IMR-90 (cell line): Measurements from ENCODE around the gene FAM89A. TPM values are rescaled to one million over a fixed set of nuclear protein-coding genes. Genes with fewer than 3 reads are reported as not detected.

Source experiments
- ATAC-seq: fragments of 200-7000 bp; cut with Tn5 transposase; 2 replicates; pipeline ENCODE4 v1.9.1; 2020; ENCODE audit warnings: low read depth, mild to moderate bottlenecking, moderate library complexity
- BruUV-seq: library from RNA; stranded (reverse); fragments of 400-500 nt; replicated peaks from 2 replicates; lab custom pipeline; 2021; lab: Mats Ljungman, UMichigan
- CTCF ChIA-PET: fragments of 300-600 bp; formaldehyde crosslinking; extraction: SDS; loops from one replicate; lab custom pipeline; 2021; ENCODE audit warnings: antibody characterized with exemption; lab: Yijun Ruan, JAX
- POLR2A ChIA-PET: fragments of 300-600 bp; sonication (Branson Sonifier 250); formaldehyde crosslinking; loops from one replicate; lab custom pipeline; 2022; ENCODE audit warnings: antibody characterized with exemption; ENCODE audit not compliant: unreplicated experiment; lab: Charles Lee
- DNase-seq: peaks from one replicate; pipeline ENCODE4 v3.0.0; 2013
- H2AFZ ChIP-seq: replicated peaks from 2 replicates; pipeline ENCODE3; 2013; ENCODE audit warnings: low read length, mild to moderate bottlenecking; ENCODE audit not compliant: poor library complexity
- H2AK5ac ChIP-seq: 2 replicates; pipeline ENCODE4 v1.6.1; 2013; ENCODE audit warnings: low read depth, low read length, inconsistent platforms
- H2AK9ac ChIP-seq: replicated peaks from 2 replicates; pipeline ENCODE3; 2013; ENCODE audit warnings: mild to moderate bottlenecking, low read depth, low read length, moderate library complexity; ENCODE audit not compliant: poor library complexity
- H2BK120ac ChIP-seq: 2 replicates; pipeline ENCODE4 v1.6.1; 2013; ENCODE audit warnings: low read depth, low read length, inconsistent platforms
- H2BK15ac ChIP-seq: 3 replicates; pipeline ENCODE4 v1.6.1; 2013; ENCODE audit warnings: low read depth, low read length, inconsistent platforms
- H2BK20ac ChIP-seq: 2 replicates; pipeline ENCODE4 v1.6.1; 2013; ENCODE audit warnings: low read depth, mild to moderate bottlenecking, inconsistent platforms, low read length, moderate library complexity
- H2BK5ac ChIP-seq: 2 replicates; pipeline ENCODE4 v1.6.1; 2013; ENCODE audit warnings: mild to moderate bottlenecking, low read depth, low read length, inconsistent platforms; ENCODE audit not compliant: poor library complexity, severe bottlenecking
- H3K14ac ChIP-seq: replicated peaks from 2 replicates; pipeline ENCODE4 v1.6.1; 2013; ENCODE audit warnings: low read depth, low read length, inconsistent platforms
- H3K18ac ChIP-seq: 2 replicates; pipeline ENCODE4 v1.6.1; 2013; ENCODE audit warnings: low read depth, low read length, control low read depth
- H3K23ac ChIP-seq: 2 replicates; pipeline ENCODE4 v1.6.1; 2013; ENCODE audit warnings: low read depth, low read length, inconsistent platforms
- H3K27ac ChIP-seq: 2 replicates; pipeline ENCODE4 v1.5.1; 2013; ENCODE audit warnings: mild to moderate bottlenecking, control low read depth, low read length; ENCODE audit not compliant: insufficient read depth
- H3K27me3 ChIP-seq: 2 replicates; pipeline ENCODE4 v1.6.1; 2013; ENCODE audit warnings: low read length; ENCODE audit not compliant: control insufficient read depth, insufficient read depth
- H3K36me3 ChIP-seq: 2 replicates; pipeline ENCODE4 v1.6.1; 2013; ENCODE audit warnings: low read length, mixed read lengths; ENCODE audit not compliant: control insufficient read depth, insufficient read depth
- H3K4ac ChIP-seq: 2 replicates; pipeline ENCODE4 v1.6.1; 2013; ENCODE audit warnings: low read depth, low read length, inconsistent platforms
- H3K4me1 ChIP-seq: 2 replicates; pipeline ENCODE4 v1.6.1; 2013; ENCODE audit warnings: low read length, mixed read lengths; ENCODE audit not compliant: control insufficient read depth, insufficient read depth
- H3K4me2 ChIP-seq: 2 replicates; pipeline ENCODE4 v1.6.1; 2013; ENCODE audit warnings: low read depth, mild to moderate bottlenecking, control low read depth, low read length, moderate library complexity
- H3K4me3 ChIP-seq: 2 replicates; pipeline ENCODE4 v1.5.1; 2013; ENCODE audit warnings: low read depth, mild to moderate bottlenecking, control low read depth, low read length, moderate library complexity; ENCODE audit not compliant: insufficient read depth
- H3K56ac ChIP-seq: 2 replicates; pipeline ENCODE4 v1.6.1; 2013; ENCODE audit warnings: low read length, inconsistent platforms; ENCODE audit not compliant: insufficient read depth; ENCODE audit errors: extremely low read depth
- H3K79me1 ChIP-seq, 2 experiments: 2 replicates each; pipeline ENCODE4 v1.6.1; 2013; ENCODE audit warnings: low read length in 2 of 2, inconsistent platforms in 1 of 2, low read depth in 1 of 2
- H3K9ac ChIP-seq: 2 replicates; pipeline ENCODE4 v1.6.1; 2013; ENCODE audit warnings: low read depth, low read length, control low read depth
- H3K9me1 ChIP-seq: 2 replicates; pipeline ENCODE4 v1.6.1; 2013; ENCODE audit warnings: low read length, inconsistent platforms; ENCODE audit not compliant: insufficient read depth
- H3K9me3 ChIP-seq: 2 replicates; pipeline ENCODE4 v1.6.1; 2013; ENCODE audit warnings: low read length; ENCODE audit not compliant: control insufficient read depth, insufficient read depth
- H4K20me1 ChIP-seq: 2 replicates; pipeline ENCODE4 v1.6.1; 2013; ENCODE audit warnings: low read length, inconsistent platforms; ENCODE audit not compliant: insufficient read depth
- H4K5ac ChIP-seq: 2 replicates; pipeline ENCODE4 v1.6.1; 2013; ENCODE audit warnings: mild to moderate bottlenecking, low read depth, low read length, control low read depth
- H4K8ac ChIP-seq, 2 experiments: 2 replicates each; pipeline ENCODE4 v1.6.1; 2013; ENCODE audit warnings: low read depth in 2 of 2, low read length in 2 of 2, control low read depth in 1 of 2, inconsistent platforms in 1 of 2
- H4K91ac ChIP-seq: 2 replicates; pipeline ENCODE4 v1.6.1; 2013; ENCODE audit warnings: low read depth, low read length, inconsistent platforms; ENCODE audit not compliant: insufficient read depth
- BHLHE40 ChIP-seq: fragments of 150-350 bp; IDR thresholded peaks from 2 replicates; pipeline ENCODE4 v1.6.1; 2016; ENCODE audit warnings: mild to moderate bottlenecking, low read depth, low read length
- FOS ChIP-seq: fragments of 150-350 bp; IDR thresholded peaks from 2 replicates; pipeline ENCODE4 v1.6.1; 2016; ENCODE audit warnings: low read depth, low read length
- MAFK ChIP-seq: IDR thresholded peaks from 2 replicates; pipeline ENCODE4 v1.6.1; 2012; ENCODE audit warnings: low read depth, low read length, improper control_type of control experiment
- MAZ ChIP-seq: IDR thresholded peaks from 2 replicates; pipeline ENCODE4 v1.6.1; 2012; ENCODE audit warnings: low read depth, mild to moderate bottlenecking, low read length, improper control_type of control experiment, moderate library complexity, borderline replicate concordance
- MXI1 ChIP-seq: IDR thresholded peaks from 2 replicates; pipeline ENCODE4 v1.6.1; 2012; ENCODE audit warnings: low read depth, mild to moderate bottlenecking, low read length, moderate library complexity, borderline replicate concordance
- POLR2A ChIP-seq: IDR thresholded peaks from 2 replicates; pipeline ENCODE4 v1.6.1; 2012; ENCODE audit warnings: mild to moderate bottlenecking, low read depth, low read length
- RAD21 ChIP-seq: IDR thresholded peaks from 2 replicates; pipeline ENCODE4 v1.6.1; 2012; ENCODE audit warnings: low read length, improper control_type of control experiment
- RCOR1 ChIP-seq: IDR thresholded peaks from 2 replicates; pipeline ENCODE4 v1.6.1; 2012; ENCODE audit warnings: mild to moderate bottlenecking, low read length, improper control_type of control experiment; ENCODE audit not compliant: insufficient replicate concordance
- RFX5 ChIP-seq: IDR thresholded peaks from 2 replicates; pipeline ENCODE4 v1.8.0; 2012; ENCODE audit warnings: low read depth, mild to moderate bottlenecking, low read length, moderate library complexity
- SMC3 ChIP-seq: fragments of 150-350 bp; IDR thresholded peaks from 2 replicates; pipeline ENCODE4 v1.6.1; 2016; ENCODE audit warnings: low read depth, mild to moderate bottlenecking, antibody characterized with exemption, low read length, moderate library complexity
- WGBS, 2 experiments: methylation state at CpG; one replicate each; pipeline versions ENCODE4 v1.1.5 to v1.1.7; 2013; ENCODE audit warnings: missing lambda C conversion rate in 2 of 2; ENCODE audit not compliant: insufficient read length in 1 of 2; ENCODE audit errors: extremely low coverage in 2 of 2; 5-methylcytosine and 5-hydroxymethylcytosine counted together
- dilution Hi-C: fragments of 300-500 bp; cut with HindIII; formaldehyde crosslinking; loops from one replicate; pipeline ENCODE4 v1.14.3; 2018; ENCODE audit warnings: low sequenced_read_pairs; ENCODE audit not compliant: unreplicated experiment
- in situ Hi-C: fragments of 300-500 bp; cut with MboI; formaldehyde crosslinking; loops from 3 replicates; pipeline ENCODE4 v1.14.3; 2019; ENCODE audit warnings: low sequenced_read_pairs, inconsistent platforms, mixed read lengths
- intact Hi-C: fragments of 100-400 bp; cut with micrococcal nuclease; formaldehyde crosslinking; loops from 2 replicates; pipeline ENCODE4 v1.10.0; 2022
- polyA plus RNA-seq, 3 experiments: library from polyadenylated mRNA; depleted of rRNA; stranded (reverse); fragments of >200 nt; gene quantifications; 2 replicates each; pipeline ENCODE4 v1.2.3, GENCODE V29; 2012; ENCODE audit warnings: low replicate concordance in 1 of 3
- total RNA-seq: library from RNA; depleted of rRNA; stranded (reverse); fragments of >200 nt; gene quantifications from 2 replicates; pipeline ENCODE4 v1.2.3, GENCODE V29; 2012
- TF ChIP-seq, protein P1 (sequence below): fragments of 150-350 bp; IDR thresholded peaks from 2 replicates; pipeline ENCODE4 v1.6.1; 2016; ENCODE audit warnings: low read depth, mild to moderate bottlenecking, low read length, moderate library complexity, borderline replicate concordance
- TF ChIP-seq, protein P2 (sequence below): conservative IDR thresholded peaks from 2 replicates; pipeline ENCODE4 v1.5.1; 2012; ENCODE audit warnings: mild to moderate bottlenecking, low read depth, low read length, improper control_type of control experiment
- TF ChIP-seq, protein P3 (sequence below): fragments of 150-350 bp; IDR thresholded peaks from 2 replicates; pipeline ENCODE4 v1.6.1; 2017; ENCODE audit warnings: mild to moderate bottlenecking, antibody characterized with exemption, low read length, low read depth

Gene FAM89A
- total and polyA plus RNA-seq, 2 of the 4 experiments (the other 2 are of a cell fraction) = 6.8 to 8.1 TPM

DNA sequence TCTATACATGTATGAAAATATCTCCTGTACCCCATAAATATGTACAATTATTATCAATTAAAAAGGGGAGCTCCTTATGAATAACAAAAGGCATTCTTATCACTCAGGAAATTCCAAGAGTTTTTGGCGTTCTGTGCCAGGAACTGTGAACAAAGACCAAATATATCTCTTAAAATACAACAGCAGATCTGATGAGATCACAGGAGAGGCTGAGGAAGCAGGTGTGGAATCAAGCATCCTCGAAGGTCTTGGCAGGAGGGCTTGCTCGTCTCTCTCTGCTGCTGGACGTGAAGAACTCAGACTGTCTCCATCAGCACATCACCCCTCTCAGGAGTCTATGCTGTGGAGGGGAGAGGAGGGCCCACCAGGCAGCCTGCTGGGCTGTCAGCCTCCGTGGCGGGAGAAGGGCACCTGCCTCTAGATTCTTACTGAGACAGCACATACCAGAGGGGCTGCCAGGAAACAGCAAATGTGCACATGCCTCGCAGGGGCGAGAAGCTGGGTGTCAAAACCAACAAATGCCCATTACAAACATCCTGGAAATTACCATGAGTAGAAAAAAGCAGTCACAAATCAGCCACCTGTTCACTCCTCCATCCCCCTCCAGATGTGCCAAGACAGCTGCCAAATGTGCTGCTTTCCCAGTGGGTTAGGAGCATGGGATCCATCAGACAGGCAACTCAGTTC lies 30.8 kb upstream of the FAM89A start:
- BruUV-seq = no TSS peak
- H2AK5ac ChIP-seq = no peak overlapping the region
- no peak overlapping the region for H3K14ac ChIP-seq
- no peaks in the 10 kb centered on the region for H3K9me3 ChIP-seq
- ChIA-PET POLR2A (no interaction called here), CTCF (no interaction called here)
- dilution Hi-C loops = no loop called here
- no peaks in the 10 kb centered on the region for H3K9me1 ChIP-seq
- no peak overlapping the region for H2AFZ ChIP-seq
- H3K79me1 ChIP-seq = no peaks in the 10 kb centered on the region
- TF ChIP-seq RAD21 (no peak), FOS (no peak), POLR2A (no peak), MAZ (no peak), BHLHE40 (no peak), RFX5 (no peak), RCOR1 (no peak), SMC3 (no peak), MXI1 (no peak), MAFK (no peak)
- TF ChIP-seq, protein P1, sequence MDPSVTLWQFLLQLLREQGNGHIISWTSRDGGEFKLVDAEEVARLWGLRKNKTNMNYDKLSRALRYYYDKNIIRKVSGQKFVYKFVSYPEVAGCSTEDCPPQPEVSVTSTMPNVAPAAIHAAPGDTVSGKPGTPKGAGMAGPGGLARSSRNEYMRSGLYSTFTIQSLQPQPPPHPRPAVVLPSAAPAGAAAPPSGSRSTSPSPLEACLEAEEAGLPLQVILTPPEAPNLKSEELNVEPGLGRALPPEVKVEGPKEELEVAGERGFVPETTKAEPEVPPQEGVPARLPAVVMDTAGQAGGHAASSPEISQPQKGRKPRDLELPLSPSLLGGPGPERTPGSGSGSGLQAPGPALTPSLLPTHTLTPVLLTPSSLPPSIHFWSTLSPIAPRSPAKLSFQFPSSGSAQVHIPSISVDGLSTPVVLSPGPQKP = no peak
- TF ChIP-seq, protein P2, sequence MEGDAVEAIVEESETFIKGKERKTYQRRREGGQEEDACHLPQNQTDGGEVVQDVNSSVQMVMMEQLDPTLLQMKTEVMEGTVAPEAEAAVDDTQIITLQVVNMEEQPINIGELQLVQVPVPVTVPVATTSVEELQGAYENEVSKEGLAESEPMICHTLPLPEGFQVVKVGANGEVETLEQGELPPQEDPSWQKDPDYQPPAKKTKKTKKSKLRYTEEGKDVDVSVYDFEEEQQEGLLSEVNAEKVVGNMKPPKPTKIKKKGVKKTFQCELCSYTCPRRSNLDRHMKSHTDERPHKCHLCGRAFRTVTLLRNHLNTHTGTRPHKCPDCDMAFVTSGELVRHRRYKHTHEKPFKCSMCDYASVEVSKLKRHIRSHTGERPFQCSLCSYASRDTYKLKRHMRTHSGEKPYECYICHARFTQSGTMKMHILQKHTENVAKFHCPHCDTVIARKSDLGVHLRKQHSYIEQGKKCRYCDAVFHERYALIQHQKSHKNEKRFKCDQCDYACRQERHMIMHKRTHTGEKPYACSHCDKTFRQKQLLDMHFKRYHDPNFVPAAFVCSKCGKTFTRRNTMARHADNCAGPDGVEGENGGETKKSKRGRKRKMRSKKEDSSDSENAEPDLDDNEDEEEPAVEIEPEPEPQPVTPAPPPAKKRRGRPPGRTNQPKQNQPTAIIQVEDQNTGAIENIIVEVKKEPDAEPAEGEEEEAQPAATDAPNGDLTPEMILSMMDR = no peak
- TF ChIP-seq, protein P3, sequence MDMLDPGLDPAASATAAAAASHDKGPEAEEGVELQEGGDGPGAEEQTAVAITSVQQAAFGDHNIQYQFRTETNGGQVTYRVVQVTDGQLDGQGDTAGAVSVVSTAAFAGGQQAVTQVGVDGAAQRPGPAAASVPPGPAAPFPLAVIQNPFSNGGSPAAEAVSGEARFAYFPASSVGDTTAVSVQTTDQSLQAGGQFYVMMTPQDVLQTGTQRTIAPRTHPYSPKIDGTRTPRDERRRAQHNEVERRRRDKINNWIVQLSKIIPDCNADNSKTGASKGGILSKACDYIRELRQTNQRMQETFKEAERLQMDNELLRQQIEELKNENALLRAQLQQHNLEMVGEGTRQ = no peak
- no peak for DNase-seq
- no peak overlapping the region for H3K56ac ChIP-seq
- H3K18ac ChIP-seq = no peak overlapping the region
- no peak overlapping the region for H3K4me2 ChIP-seq
- no peak overlapping the region for H2BK15ac ChIP-seq
- intact Hi-C loops = no loop called here
- H3K23ac ChIP-seq = no peak overlapping the region
- peaks cover 10% of the 10 kb centered on the region for H3K27me3 ChIP-seq
- in situ Hi-C loops = no loop called here
- H2BK120ac ChIP-seq = no peak overlapping the region
- no peak overlapping the region for H3K4me3 ChIP-seq
- no CpG with 5 or more reads among the region's 8 CpGs for WGBS, 2 experiments
- H2AK9ac ChIP-seq = no peak overlapping the region
- no peak overlapping the region for H4K5ac ChIP-seq
- no peak overlapping the region for H3K27ac ChIP-seq
- no peak overlapping the region for H3K4ac ChIP-seq
- no peak overlapping the region for H2BK20ac ChIP-seq
- H4K8ac ChIP-seq = no peak overlapping the region
- H3K9ac ChIP-seq = no peak overlapping the region
- no peaks in the 10 kb centered on the region for H3K4me1 ChIP-seq
- no peak for ATAC-seq
- H3K36me3 ChIP-seq = no peaks in the 10 kb centered on the region
- H4K20me1 ChIP-seq = no peaks in the 10 kb centered on the region
- H4K91ac ChIP-seq = no peak overlapping the region
- no peak overlapping the region for H2BK5ac ChIP-seq
